GM18909 (cell line): ENCODE measurements around the gene ZP2.
"Not testable (repeated sequence)": the region's sequence is repeated elsewhere in the genome, so short reads cannot be mapped to it uniquely, and the experiment has no call there.

Source experiments
- ATAC-seq: cut with Tn5 transposase; IDR thresholded peaks from one replicate; pipeline ENCODE4 v1.9.1; 2021; ENCODE audit warnings: mild to moderate bottlenecking; ENCODE audit not compliant: unreplicated experiment, poor library complexity

Gene ZP2

GRCh38 chr16:21211486-21211885 is at the start of gene ZP2:
TSS of gene ZP2 (minus strand) at chr16:21211574. CDS start at chr16:21211547, 27 bp downstream.
- ATAC-seq = no peak

GRCh38 chr16:21257284-21257683 is 45.9 kb upstream of the ZP2 start:
- ATAC-seq = no peak

DNA sequence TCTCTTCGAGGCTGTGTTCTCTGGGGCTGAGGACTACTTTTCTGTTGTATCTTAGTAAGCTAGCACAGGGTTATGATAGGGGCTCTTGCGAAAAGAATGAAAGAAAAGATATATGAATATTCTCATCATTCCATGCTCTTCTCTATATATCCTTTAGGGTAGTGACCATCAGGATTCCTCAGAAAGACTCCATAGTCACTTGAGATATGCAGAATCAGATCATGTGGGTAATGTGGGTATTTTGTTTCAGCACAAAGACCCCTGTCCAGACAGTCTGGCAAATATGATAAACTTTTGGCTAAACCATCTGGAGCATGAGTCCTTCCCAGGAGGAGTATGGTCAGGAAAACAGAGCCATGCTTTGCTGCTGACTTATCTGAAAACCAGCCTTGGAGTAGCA is 45.3 kb upstream of the ZP2 start:
- no peak for ATAC-seq

- no peak for ATAC-seq
These were observed 42.1 kb upstream of the ZP2 start for GRCh38 chr16:21253470-21253869.

DNA sequence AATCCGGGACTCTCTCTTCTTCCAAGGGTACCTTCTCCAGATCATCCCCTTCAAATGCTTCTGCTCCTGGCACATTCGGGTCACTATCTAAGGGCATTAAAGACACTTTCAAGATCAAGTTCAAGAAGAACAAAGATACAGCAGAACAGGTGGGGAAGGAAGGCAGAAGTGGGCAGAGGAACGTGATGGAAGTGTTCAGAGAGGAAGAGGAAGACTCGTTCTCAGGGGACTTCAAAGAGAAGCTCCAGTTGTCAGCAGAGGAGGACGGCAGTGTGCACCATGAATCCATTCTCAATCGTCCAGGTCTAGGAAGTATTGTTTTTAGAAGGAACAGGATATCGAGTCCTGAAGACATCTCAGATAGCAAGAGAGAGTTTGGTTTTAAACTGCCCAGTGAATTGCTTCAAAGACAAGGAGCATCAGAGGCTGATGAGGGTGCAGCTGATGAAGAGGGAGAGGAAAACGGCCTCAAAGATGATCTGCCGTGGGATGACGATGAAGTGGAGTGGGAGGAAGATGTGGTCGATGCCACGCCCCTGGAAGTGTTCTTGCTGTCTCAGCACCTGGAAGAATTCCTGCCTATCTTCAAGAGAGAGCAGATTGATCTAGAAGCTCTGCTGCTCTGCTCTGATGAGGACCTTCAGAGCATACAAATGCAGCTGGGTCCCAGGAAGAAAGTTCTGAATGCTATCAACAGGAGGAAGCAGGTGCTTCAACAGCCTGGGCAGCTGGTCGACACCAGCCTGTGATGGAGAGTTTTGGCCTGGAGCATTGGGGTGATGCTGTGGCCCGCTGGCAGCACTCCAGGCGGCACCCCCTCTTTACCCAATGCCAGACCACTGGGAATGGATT is 38.9 kb upstream of the ZP2 start:
- no peak for ATAC-seq

GRCh38 chr16:21248179-21248578 is 36.8 kb upstream of the ZP2 start:
- ATAC-seq = not testable (repeated sequence)

- ATAC-seq = no peak
These were observed 33.3 kb upstream of the ZP2 start for GRCh38 chr16:21244518-21245215.

- ATAC-seq = no peak
These were observed 31.4 kb upstream of the ZP2 start for GRCh38 chr16:21242756-21243155.

- no peak for ATAC-seq
These were observed 28.3 kb upstream of the ZP2 start for GRCh38 chr16:21239646-21240045.

- ATAC-seq = no peak
These were observed 25.5 kb upstream of the ZP2 start for GRCh38 chr16:21236831-21237230.

DNA sequence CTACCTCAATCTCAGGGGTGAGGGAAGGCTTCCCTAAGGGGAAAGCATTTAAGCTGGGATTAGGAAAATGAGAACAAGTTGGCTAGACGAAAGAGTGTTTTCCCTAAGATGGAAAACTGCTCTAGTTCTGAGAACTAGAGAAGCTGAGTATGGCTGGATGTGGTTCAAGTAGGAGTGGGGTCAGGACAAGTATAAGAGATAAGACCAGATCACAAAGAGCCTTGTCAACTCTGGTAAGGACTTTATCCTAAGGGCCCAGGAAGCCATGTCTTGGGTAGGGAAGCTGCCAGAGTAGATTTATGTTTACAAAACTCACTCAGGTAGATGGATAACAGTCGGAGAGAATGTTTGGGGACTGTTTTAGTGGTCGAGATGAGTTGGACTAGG is 23.8 kb upstream of the ZP2 start:
- no peak for ATAC-seq

- no peak for ATAC-seq
These were observed 22.3 kb upstream of the ZP2 start, which contains the start of gene ANKS4B for GRCh38 chr16:21233521-21234150. TSS of gene ANKS4B (plus strand) at chr16:21233699. CDS start at chr16:21233738, 39 bp downstream.

DNA sequence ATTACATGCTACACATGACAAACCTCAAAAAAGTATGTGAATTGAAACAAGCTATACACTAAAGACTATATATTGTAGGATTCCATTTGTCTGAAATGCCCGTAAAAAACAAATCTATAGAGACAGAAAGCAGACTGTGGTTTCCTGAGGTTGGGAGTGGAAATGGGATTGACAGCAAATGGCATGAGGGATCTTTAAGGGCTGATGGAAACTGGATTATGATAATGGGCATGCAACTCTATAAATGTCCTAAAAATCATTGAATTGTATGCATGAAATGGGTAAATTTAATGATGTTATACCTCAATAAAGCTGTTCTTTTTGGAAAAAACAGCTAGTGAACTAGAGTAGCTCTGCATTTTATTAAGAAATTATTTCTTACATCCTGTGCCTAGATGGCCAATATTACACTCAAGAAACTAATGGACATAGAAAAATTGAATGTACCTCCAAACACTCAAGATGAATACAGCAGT is 21.7 kb upstream of the ZP2 start:
- no peak for ATAC-seq

DNA sequence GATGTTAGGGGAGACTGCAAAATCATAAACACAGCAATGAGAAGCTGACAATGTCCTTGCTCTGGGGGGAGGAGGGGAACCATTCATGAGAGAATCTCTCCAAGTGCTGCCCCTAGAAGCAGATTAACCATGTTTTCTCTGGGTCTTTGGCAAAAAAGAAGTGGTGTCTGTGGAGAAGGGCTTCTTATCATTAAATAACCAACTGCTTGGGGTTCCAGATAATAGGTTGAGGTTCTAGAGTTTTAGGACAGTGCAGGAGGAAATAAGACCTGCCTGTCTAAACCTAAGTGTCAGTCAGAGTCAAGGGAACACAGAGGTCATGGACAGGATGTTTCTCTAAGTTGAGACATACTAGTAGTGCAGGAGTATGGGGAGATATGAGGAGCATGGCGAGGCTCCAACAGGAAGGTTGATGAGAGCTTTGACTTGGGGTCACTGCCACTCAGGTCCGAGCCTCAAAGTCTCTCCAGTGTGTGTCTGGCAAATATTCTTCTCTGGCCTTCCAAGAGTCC is 17.0 kb upstream of the ZP2 start:
- no peak for ATAC-seq

- no peak for ATAC-seq
These were observed 16.5 kb upstream of the ZP2 start for GRCh38 chr16:21227866-21228265.

- ATAC-seq = no peak
These were observed 15.4 kb upstream of the ZP2 start for GRCh38 chr16:21226749-21227148.

GRCh38 chr16:21224800-21225199 is 13.4 kb upstream of the ZP2 start:
- no peak for ATAC-seq

DNA sequence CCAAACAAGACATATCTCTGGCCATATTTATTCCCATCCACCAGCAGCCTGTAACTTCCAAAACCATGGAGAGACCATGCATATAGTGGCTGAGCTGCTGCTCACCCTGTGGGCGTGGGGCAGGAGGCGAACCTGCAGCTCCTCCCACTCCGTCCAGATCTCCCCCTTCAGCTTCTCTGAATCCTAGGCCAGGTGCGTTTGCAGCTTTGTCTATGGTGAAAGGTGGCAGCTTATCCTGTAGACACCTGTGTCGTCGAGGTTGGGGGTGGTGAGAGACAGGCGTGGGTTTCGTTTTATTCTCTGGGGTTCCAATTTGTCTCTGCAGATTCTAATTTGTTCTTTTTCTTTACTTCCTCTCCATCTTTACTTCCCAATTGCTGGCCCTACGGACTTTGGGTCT is 12.4 kb upstream of the ZP2 start:
- no peak for ATAC-seq

- ATAC-seq = no peak
These were observed 11.3 kb upstream of the ZP2 start for GRCh38 chr16:21222495-21223337.

DNA sequence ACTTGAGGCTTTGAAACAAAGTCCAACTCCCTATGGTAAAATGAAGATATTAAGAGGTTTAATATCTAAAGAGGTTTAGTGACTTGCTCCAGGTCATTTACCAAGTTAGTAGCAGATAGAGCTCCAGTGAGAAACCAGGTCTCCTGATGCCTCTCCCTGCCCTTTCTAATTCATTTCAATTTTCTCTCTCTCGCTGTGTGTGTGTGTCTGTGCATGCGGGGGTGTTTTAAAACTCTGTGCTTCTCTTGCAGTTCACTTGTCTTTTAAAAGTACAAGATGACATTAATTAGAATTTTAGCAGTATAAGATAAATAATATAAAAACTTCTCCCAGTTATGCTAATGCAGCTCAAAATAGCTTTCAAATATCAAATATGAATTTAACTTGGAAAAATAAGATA is 8.2 kb upstream of the ZP2 start:
- ATAC-seq = no peak
